HG03521 (cell line): Measurements from ENCODE around the gene NOTCH4.
A peak's percentile ranks its signal among the peaks of the same experiment; 100 is the strongest.

Experiments
- ATAC-seq: cut with Tn5 transposase; IDR thresholded peaks from one replicate; pipeline ENCODE4 v1.9.1; 2021; ENCODE audit warnings: mild to moderate bottlenecking, moderate library complexity; ENCODE audit not compliant: unreplicated experiment

Gene NOTCH4

DNA sequence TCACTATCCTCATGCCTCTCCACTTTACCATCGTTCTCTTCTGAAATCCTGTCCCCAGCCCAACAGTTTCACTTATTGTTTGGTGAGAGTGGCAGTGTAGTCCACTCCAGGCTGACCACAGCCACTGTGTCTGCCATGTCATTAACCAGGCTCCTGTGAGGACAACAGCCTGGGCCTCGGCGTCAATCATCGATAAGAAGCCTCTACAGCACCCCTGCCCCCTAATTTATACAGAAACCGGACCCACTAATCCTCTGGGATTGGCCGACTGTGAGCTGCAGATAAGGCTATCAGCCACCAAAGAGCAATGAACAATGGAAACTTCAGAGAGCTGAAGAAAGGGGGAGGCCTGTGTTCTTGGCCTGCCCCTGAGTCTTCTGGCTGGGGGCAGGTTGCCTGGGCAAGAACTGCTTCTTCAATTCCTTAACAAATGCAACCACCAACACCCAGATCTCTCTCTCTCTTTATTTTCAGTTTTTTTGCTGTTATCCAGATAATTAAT lies 56.1 kb downstream of the NOTCH4 start:
- ATAC-seq: no peak

GRCh38 chr6:32167154-32167760 lies 56.6 kb downstream of the NOTCH4 start:
- ATAC-seq: no peak

GRCh38 chr6:32166411-32167061 lies 57.3 kb downstream of the NOTCH4 start:
- no peak for ATAC-seq

- ATAC-seq: no peak
Measured at GRCh38 chr6:32164295-32164694, 59.6 kb downstream of the NOTCH4 start, which contains the start of gene EGFL8. EGFL8 (plus strand) TSS chr6:32164595; CDS start chr6:32166166, 1,571 bp downstream.

- ATAC-seq: no peak
Measured at GRCh38 chr6:32163559-32164258, 60.2 kb downstream of the NOTCH4 start.

GRCh38 chr6:32158052-32158451 lies 65.8 kb downstream of the NOTCH4 start:
- no peak for ATAC-seq

DNA sequence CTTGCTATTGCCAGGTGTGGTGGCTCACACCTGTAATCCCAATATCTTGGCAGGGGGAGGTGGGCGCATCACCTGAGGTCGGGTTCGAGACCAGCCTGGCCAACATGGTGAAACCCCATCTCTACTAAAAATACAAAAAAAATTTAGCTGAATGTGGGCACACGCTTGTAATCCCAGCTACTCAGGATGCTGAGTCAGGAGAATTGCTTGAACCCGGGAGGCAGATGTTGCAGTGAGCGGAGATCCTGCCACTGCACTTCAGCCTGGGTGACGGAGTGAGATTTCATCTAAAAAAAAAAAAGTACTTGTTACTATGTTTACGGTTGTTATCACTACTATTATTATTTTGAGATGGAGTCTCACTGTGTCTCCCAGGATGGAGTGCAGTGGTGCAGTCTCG lies 67.0 kb downstream of the NOTCH4 start:
- no peak for ATAC-seq

- peak; percentile 50 for ATAC-seq
Measured at GRCh38 chr6:32154514-32155161, 69.2 kb downstream of the NOTCH4 start.

DNA sequence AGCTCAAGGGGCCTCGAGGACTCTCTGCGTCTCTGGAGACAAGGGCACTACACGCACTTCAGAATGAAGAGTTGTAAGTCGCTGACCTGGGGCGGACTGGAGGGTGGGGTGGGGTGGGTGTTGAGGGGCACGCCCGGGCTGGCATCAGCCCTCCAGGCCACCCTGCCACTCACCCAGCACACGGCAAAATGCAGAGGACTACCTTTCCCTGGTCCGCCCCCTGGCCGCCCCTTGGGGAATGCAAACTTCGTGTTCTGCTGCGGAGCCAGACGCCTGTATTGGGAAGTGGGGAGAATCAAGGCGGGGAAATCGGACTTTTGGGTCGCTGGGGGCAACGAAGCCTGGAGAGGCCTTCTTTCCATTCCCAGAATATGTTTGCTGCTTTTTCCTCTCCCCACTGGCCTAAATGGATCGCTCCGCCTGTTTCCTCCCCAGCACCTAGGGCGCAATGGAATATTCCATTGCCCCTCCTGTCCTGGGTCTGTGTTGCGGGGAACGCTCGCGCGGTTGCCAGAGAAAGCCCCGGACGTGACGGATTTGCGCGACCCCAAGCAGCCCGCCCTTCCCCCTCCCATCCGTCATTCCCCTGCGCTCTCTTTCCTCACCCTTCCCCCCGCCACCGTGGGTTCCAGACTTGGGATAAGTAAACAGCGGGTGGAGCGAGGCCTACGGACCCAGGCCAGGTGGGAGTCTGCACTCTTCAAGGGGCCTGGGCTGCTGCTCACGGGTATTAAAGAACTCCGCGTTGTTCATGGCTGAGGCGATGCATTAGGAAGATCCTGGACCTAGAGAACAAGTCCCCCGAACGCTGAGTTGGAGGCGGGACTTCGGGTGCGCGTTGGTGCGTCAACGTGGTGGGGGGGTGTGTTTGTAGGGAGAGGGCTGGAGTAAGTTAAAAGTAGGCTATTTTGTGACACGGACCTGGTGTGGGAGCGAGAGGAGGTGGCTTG lies 70.0 kb downstream of the NOTCH4 start, which contains the start of gene PPT2:
PPT2 (plus strand) TSS at position 578 of the 950 bp plus-strand sequence. CDS start 454 bp downstream, outside the sequence.
- ATAC-seq: peak; percentile 24

GRCh38 chr6:32152769-32153563 lies 70.9 kb downstream of the NOTCH4 start:
- no peak for ATAC-seq

GRCh38 chr6:32151863-32152768 lies 71.8 kb downstream of the NOTCH4 start, which contains the start of gene PRRT1:
PRRT1 (minus strand) TSS chr6:32151939; CDS start chr6:32151827, 112 bp downstream.
- ATAC-seq: no peak

DNA sequence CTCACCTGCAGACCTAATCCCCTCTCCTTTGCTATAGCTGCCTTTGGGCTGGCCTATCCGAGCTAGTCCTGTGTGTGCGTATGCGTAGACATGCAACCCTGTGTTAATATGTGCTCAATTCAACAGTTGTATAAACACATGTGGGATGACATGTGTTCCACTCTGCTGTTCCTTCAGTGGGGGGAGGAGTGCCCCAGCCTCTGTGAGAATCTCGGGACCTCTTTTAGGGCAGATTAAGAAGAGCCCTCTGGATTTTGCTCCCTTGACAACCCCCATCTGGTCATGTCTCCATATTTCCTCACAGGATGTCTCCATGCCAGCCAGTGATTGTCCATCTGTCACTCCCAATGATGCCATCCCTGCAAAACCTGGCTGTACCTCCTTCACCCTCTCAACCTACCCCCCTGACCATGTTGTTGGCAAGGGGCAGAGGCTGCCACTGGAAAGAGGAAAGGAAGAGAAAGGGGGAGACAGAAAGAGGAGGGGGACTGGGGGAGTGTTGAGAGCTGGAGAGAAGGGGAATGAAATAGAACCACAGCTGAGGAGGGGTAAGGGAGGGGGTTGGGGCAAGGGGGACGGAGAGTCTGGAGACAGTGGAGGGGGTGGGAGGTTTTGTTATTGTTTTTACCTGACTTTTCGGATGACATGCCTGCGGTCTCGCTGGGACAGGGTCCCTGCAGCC lies 72.5 kb downstream of the NOTCH4 start:
- ATAC-seq: no peak

DNA sequence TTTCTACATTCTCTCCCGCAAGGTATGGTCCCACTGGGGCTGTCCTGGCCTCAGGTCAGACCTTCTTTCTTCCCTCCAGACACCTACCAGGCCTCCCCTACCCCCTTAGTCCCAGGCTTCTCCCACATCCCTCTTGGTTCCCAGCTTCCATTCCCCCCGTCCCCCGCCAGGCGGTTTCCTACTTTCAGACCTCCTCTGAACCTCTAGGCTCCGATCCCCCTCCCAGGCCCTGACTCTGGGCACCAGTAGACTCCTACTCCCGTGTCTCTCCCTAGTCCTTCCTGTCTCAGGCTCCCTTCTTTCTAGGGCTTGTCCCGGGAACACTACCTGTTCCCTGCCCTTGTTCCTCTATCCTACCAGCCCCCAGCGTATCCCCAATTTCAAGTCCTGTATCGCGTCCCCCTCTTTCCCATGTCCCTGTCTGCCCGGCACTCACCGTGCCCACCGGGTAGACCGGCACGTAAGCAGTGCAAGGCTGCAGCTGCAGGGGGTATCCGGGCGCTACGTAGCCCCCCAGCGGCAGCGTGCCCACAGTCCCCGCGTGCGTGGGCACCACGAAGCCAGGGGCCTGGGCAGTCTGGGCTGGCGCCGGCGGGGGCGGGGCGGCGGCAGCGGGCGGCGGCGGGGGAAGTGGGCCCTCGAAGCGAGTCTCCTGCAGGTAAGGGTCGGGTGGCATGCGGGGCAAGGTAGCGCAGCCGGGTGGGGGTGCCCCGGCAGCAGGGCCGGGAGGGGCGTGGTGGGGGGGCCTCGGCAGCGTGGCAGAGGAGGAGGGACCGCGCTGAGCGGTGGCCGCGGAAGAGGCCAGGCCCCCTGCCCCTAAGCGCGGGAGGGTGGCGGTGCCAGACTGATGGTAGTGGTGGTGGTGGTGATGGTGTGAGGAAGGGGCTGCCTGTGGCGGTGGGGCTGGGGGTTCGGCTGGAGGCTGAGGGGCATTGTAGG lies 73.7 kb downstream of the NOTCH4 start:
- ATAC-seq: no peak

DNA sequence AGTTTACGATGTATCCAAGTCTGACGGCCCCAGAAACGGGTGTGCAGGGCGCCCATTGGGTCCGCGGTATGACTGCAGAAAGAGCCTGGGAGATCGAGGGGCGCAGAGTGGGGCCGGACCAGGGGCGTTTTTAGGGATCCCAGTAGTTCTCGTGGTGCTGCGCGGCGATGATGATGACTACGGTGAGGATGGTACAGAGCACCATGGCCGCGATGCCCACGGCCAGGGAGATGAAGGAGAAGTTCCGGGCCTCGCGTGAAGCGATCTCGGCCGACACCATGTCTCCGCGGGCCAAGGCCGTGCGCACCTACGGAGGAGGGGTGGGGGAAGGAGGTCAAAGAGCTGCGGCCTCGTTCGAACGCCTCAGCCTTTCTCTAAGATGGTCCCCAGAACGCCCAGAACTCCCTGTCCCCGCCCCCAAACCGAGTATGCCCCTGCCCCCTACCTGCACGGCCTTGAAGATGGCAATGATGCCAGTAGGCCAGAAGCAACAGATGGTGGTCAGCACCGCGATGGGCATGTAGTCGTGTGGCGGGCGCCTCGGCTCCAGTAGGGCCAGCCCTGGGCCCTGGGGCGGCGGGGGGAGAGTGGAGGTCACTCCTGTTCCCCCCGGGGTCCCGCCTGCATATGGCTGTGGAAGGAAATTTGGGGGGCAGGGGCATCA lies 74.6 kb downstream of the NOTCH4 start:
- ATAC-seq: no peak

DNA sequence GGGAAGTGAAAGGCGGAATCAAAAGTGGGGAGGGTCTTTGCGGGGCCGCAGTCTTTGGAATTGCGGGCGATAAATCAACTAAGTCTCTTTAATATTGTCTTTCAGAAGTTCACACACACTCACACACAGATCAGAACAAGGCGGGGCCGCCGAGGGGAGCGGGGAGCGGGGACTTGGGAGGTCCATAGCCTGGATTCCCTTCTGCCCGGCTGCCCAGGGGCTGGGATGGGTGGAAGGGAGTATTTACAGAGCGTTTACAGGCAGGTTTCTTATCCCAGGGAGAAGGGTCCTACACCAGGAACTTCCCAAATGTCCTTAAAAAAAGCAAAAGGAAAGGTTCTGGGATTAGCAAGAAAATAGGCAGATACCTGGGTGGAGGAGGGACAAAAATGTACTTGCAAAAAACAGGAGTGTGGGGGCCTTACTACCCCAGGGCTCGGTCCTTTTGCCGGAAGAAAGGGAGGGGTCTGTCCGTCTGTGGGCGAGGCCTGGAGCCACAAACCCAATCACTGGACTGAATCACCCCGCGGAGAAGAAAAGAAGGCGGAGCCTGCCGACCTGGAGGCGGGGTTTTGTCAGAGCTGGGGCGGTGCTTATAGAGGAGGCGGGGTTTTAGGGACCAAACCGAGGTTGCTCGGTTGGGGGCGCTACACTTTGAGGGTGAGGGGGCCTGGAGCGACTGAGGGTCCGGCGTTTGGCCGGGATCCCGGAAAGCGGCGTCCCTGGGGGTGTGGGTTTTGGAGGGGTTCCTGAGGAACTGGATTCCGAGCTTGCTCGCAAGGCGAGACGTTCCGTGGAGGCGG lies 75.4 kb downstream of the NOTCH4 start:
- no peak for ATAC-seq
